H1 (cell line): ENCODE measurements around the gene S100A16.

Experiments used
- POLR2A ChIP-seq, 2 experiments: IDR thresholded peaks; 1 replicate in 1 of 2; 2 replicates in 1 of 2; pipeline ENCODE4 v1.6.1; 2011; ENCODE audit warnings: low read depth in 2 of 2, low read length in 2 of 2, mild to moderate bottlenecking in 2 of 2; ENCODE audit errors: control extremely low read depth in 1 of 2
- TF ChIP-seq, protein P1 (sequence below), 3 experiments: IDR thresholded peaks; 1 replicate in 2 of 3; 2 replicates in 1 of 3; pipeline versions ENCODE4 v1.5.1 to v1.6.1; 2011; ENCODE audit warnings: low read length in 3 of 3, mild to moderate bottlenecking in 3 of 3, inconsistent platforms in 2 of 3, low read depth in 1 of 3, moderate library complexity in 1 of 3; ENCODE audit not compliant: insufficient read depth in 1 of 3; ENCODE audit errors: control extremely low read depth in 1 of 3

DNA sequence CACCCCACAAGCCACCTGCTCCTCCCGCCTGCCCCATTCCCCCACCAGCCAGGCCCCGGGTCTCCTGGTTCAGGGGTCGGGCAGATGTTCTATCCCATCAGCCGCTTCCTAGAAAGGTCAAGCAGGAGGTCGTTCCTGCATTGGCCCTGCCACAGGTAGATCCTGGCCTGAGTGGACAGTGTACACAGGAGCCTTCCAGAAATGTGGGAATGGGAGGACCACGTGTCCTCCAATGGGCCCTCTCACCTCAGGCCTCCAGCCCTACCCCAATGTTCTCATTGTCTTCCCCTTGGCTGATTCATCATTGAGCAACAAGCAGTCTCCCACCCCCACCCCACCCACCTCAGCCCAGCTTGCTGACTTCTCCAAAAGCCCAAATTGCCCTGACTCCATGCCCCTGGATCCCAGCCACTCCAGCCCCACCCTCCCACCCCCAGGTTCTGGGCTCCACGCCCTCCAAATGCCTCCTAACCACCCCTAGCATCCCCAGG is 2.1 kb downstream of the S100A16 start:
- TF ChIP-seq, protein P1, sequence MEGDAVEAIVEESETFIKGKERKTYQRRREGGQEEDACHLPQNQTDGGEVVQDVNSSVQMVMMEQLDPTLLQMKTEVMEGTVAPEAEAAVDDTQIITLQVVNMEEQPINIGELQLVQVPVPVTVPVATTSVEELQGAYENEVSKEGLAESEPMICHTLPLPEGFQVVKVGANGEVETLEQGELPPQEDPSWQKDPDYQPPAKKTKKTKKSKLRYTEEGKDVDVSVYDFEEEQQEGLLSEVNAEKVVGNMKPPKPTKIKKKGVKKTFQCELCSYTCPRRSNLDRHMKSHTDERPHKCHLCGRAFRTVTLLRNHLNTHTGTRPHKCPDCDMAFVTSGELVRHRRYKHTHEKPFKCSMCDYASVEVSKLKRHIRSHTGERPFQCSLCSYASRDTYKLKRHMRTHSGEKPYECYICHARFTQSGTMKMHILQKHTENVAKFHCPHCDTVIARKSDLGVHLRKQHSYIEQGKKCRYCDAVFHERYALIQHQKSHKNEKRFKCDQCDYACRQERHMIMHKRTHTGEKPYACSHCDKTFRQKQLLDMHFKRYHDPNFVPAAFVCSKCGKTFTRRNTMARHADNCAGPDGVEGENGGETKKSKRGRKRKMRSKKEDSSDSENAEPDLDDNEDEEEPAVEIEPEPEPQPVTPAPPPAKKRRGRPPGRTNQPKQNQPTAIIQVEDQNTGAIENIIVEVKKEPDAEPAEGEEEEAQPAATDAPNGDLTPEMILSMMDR (IDR thresholded peaks at IDR 0.05; ENCODE audit: control extremely low read depth in 1 of 3, insufficient read depth in 1 of 3, low read depth in 1 of 3, low read length in 3 of 3): no peak
- TF ChIP-seq POLR2A (IDR thresholded peaks at IDR 0.05; ENCODE audit: control extremely low read depth in 1 of 2, low read depth in 2 of 2, low read length in 2 of 2): no peak
